ENCODE results near the gene ARL4C. TPM values are rescaled to one million over a fixed set of nuclear protein-coding genes. Genes with fewer than 3 reads are reported as not detected.

The ARL4C gene
- total RNA-seq, 2 experiments from 2014 or later, result 469 to 471 TPM

DNA sequence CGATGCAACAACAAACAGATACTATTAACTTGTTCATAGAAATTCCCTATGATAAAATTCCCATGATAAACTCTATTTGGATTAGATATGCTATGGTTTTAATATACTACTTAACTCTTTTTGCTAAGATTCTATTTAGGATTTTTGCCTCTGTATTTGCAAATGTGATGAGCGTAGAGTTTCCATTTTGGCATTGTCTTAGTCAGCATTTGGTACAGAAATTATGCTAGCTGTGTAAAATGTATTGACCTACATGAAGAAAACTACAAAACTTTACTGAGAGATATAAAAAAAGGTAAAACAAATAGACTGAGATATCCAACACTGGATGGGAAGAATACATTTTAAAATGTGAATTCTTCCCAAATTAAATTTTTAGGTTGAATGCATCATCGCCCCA, 29.8 kb upstream of the ARL4C start:
- Histone ChIP-seq H3K4me1 (ENCODE audit: insufficient read depth, low read length) (no peaks in the 10 kb centered on the region), H3K36me3 (ENCODE audit: insufficient read depth, low read length) (no peaks in the 10 kb centered on the region), H3K27me3 (ENCODE audit: control insufficient read depth in 1 of 2, insufficient read depth in 2 of 2, low read length in 2 of 2) (peaks cover 0 to 11% of the 10 kb centered on the region in 2 experiments), H3K27ac (ENCODE audit: low read depth in 1 of 2, low read length in 2 of 2) (no peak overlapping the region), H3K4me3 (ENCODE audit: low read length) (no peak overlapping the region), H3K9me3 (ENCODE audit: control insufficient read depth in 1 of 2, insufficient read depth in 1 of 2, low read length in 2 of 2) (peaks cover 3 to 6% of the 10 kb centered on the region in 2 experiments)
- peaks cover 12% of the 10 kb centered on the region for H3K27me3 Mint-ChIP-seq
- intact Hi-C loops (cut with DNase I, micrococcal nuclease), result no loop called here
- H3K4me1 Mint-ChIP-seq (ENCODE audit: low read depth), result no peaks in the 10 kb centered on the region
- ATAC-seq (ENCODE audit: poor library complexity), result no peak
- POLR2A ChIA-PET, result no interaction called here
- no peak for DNase-seq
- TF ChIP-seq, protein P1, sequence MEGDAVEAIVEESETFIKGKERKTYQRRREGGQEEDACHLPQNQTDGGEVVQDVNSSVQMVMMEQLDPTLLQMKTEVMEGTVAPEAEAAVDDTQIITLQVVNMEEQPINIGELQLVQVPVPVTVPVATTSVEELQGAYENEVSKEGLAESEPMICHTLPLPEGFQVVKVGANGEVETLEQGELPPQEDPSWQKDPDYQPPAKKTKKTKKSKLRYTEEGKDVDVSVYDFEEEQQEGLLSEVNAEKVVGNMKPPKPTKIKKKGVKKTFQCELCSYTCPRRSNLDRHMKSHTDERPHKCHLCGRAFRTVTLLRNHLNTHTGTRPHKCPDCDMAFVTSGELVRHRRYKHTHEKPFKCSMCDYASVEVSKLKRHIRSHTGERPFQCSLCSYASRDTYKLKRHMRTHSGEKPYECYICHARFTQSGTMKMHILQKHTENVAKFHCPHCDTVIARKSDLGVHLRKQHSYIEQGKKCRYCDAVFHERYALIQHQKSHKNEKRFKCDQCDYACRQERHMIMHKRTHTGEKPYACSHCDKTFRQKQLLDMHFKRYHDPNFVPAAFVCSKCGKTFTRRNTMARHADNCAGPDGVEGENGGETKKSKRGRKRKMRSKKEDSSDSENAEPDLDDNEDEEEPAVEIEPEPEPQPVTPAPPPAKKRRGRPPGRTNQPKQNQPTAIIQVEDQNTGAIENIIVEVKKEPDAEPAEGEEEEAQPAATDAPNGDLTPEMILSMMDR (IDR thresholded peaks at IDR 0.05), result no peak
- CTCF ChIA-PET, result no interaction called here
- H3K9me3 Mint-ChIP-seq, result peaks cover 2% of the 10 kb centered on the region
- no peaks in the 10 kb centered on the region for H3K36me3 Mint-ChIP-seq (ENCODE audit: low read depth)
- H3K27ac Mint-ChIP-seq, result no peak overlapping the region
- no peak overlapping the region for H3K4me3 Mint-ChIP-seq

DNA sequence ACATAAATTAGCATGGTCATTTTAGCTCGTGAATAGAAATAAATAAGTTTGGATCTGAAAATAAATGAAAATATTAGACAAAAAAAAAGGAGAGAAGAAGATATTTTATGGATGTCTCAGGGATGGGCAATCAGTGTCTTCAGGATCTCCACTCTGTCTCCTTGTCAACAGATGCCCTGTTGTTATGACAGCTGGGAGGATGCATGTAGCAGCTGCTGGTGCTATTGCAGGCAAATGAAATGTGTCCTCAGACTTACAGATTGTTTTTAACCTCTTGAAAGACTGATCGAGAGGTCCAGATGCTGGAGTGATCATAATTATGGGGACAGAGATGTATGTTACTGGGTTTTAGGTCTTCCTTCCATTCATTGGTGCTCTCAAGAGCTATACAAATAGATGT, 24.7 kb upstream of the ARL4C start:
- no peak overlapping the region for H3K4me3 ChIP-seq (ENCODE audit: low read length)
- ATAC-seq (ENCODE audit: poor library complexity) (no peak), DNase-seq (no peak)
- H3K27me3 ChIP-seq (ENCODE audit: control insufficient read depth in 1 of 2, insufficient read depth in 2 of 2, low read length in 2 of 2), result no peaks in the 10 kb centered on the region
- ChIA-PET POLR2A (no interaction called here), CTCF (no interaction called here)
- no peaks in the 10 kb centered on the region for H3K36me3 ChIP-seq (ENCODE audit: insufficient read depth, low read length)
- TF ChIP-seq, protein P1 (IDR thresholded peaks at IDR 0.05), result no peak
- Mint-ChIP-seq H3K27me3 (no peaks in the 10 kb centered on the region), H3K9me3 (peaks cover 2% of the 10 kb centered on the region), H3K4me3 (no peak overlapping the region), H3K36me3 (ENCODE audit: low read depth) (no peaks in the 10 kb centered on the region), H3K27ac (no peak overlapping the region), H3K4me1 (ENCODE audit: low read depth) (no peaks in the 10 kb centered on the region)
- peaks cover 3 to 6% of the 10 kb centered on the region in 2 experiments for H3K9me3 ChIP-seq (ENCODE audit: control insufficient read depth in 1 of 2, insufficient read depth in 1 of 2, low read length in 2 of 2)
- H3K4me1 ChIP-seq (ENCODE audit: insufficient read depth, low read length), result no peaks in the 10 kb centered on the region
- intact Hi-C loops (cut with DNase I, micrococcal nuclease), result no loop called here
- H3K27ac ChIP-seq (ENCODE audit: low read depth in 1 of 2, low read length in 2 of 2), result no peak overlapping the region

DNA sequence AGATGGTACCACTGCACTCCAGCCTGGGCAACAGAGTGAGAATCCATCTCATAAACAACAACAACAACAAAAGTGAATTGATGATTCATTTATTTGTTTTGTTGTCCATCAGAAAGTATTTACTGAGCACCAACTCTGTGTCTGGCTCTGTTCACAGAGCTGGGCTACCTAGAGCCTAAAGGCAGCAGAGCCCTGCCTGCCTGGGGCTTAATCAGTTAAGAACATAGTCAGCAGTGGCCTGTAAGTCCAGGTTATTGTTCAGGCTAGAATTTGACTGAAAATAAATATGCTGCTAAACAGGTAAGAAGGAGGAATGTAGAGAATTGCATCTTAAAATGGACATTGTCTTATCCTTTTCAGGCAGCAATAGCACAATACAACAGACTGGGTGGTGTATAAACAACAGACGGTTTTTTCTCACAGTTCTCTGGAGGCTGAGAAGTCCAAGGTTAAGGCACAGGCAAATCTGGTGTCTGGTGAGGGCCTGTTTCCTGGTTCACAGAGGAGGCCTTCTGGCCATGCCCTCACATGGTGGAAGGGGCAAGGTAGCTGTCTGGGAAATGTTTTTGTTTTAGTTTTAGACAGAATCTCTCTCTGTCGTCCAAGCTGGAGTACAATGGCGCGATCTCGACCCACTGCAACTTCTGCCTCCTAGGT, 22.2 kb upstream of the ARL4C start:
- no peak for ATAC-seq (ENCODE audit: poor library complexity)

More for the DNA sequence above, 22.2 kb upstream of the ARL4C start:
- Mint-ChIP-seq H3K4me1 (ENCODE audit: low read depth) (no peaks in the 10 kb centered on the region), H3K27ac (no peak overlapping the region), H3K27me3 (no peaks in the 10 kb centered on the region), H3K4me3 (no peak overlapping the region), H3K9me3 (no peaks in the 10 kb centered on the region), H3K36me3 (ENCODE audit: low read depth) (no peaks in the 10 kb centered on the region)
- no peaks in the 10 kb centered on the region for H3K36me3 ChIP-seq (ENCODE audit: insufficient read depth, low read length)
- intact Hi-C loops (cut with DNase I, micrococcal nuclease), result no loop called here
- ChIA-PET POLR2A (no interaction called here), CTCF (no interaction called here)
- TF ChIP-seq, protein P1 (IDR thresholded peaks at IDR 0.05), result no peak
- peaks cover 0 to 11% of the 10 kb centered on the region in 2 experiments for H3K9me3 ChIP-seq (ENCODE audit: control insufficient read depth in 1 of 2, insufficient read depth in 1 of 2, low read length in 2 of 2)
- no peak overlapping the region for H3K4me3 ChIP-seq (ENCODE audit: low read length)
- no peak for DNase-seq
- no peaks in the 10 kb centered on the region for H3K27me3 ChIP-seq (ENCODE audit: control insufficient read depth in 1 of 2, insufficient read depth in 2 of 2, low read length in 2 of 2)
- H3K27ac ChIP-seq (ENCODE audit: low read depth in 1 of 2, low read length in 2 of 2), result no peak overlapping the region
- no peaks in the 10 kb centered on the region for H3K4me1 ChIP-seq (ENCODE audit: insufficient read depth, low read length)

All from CD4-positive, alpha-beta T cell (primary cell).